GM19239 (cell line): ENCODE measurements around the gene HERPUD2.
"Not testable (repeated sequence)": the region's sequence is repeated elsewhere in the genome, so short reads cannot be mapped to it uniquely, and the experiment has no call there.

Source experiments
- DNase-seq: peaks from one replicate; pipeline ENCODE4 v3.0.0; 2011; ENCODE audit warnings: low spot score; ENCODE audit not compliant: insufficient read length
- FAIRE-seq: peaks from 2 replicates; lab custom pipeline; 2011; peaks lifted over from hg19 to GRCh38; lab: Jason Lieb, UNC

Gene HERPUD2

DNA sequence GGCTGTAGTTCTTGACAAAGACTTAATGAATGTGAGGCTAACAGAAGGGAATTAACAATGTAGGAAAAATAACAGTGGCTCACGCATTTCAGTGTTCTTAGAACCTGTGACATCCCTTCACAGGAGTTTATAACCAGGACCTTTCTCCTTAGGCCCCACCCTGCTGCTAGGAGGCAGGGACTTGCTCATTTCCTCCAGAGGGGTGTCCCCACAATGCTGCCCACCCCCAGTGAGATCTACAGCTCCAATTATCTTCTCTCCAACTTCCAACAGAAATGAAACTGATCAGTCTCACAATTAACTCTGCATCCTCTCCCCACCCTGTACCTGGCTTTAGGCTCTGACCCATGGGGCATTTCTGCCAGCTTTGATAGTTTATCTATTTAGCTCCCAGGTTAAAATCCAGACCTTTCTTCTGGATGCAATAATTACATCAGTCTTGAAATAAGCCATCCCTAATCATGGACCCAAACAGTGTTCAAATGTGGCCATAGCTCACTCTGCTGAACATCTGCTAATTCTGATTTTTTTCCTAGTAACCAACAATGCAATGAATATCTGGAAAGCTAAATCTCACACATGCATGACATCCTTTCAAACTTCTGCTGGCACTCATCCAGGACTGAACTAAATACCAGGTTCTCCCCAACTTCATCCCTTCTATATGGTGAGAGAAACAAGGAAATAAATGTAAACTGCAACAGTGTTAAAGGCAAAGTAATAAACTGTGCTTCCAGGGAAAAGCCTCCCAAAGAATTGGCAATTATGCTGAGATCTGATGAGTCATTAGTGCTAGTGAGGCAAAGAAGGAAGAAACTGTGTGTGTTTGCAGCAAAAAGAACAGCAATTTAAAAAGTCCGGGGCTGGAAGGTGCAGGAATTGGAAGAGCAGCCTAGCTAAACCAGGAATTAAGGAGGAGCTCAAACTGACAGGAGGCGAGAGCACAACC, 64.6 kb downstream of the HERPUD2 start:
- FAIRE-seq (no peak), DNase-seq (no peak)

DNA sequence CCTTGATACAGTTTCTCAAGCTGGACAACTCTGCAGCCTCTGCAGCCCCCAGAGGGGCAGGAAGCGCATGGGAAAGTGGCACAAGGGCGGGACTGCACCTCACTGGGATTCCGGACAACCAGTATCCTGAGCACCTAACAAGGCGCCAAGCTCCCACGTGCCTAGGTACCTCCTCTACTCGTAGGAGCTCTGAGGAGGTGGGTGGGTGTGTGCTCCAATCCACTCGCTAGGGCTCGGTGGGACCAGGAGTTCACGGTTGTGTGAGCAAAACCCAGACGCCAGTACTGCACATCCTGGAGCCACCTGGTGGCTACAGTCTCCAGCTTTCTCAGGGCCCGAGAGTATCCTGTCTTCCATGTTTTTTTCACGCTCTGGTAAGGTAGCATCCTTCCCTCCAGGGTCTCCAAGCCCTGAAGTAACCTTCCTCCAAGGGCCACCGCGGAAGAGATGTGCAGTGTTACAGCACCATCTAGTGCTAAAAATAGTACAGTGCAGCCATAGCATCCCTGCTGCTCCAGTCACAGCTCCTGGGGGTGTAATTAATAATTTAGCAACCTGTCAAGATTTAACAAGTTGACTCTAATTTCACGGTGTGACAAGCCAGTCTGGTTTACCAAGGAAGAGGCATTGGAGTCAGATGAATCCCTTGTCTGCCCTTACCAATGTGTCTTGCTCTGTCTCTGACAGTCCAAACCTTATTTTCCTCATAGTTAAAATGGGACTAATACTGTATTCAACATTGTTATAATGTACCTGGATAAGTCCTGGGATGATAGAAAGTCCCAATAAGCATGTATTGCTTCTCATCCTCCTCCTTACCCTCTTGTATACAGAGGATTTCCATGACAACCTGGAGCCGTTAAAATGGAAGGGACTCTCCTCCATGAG, 70.4 kb downstream of the HERPUD2 start:
- peak; percentile 44 for DNase-seq
- no peak for FAIRE-seq

DNA sequence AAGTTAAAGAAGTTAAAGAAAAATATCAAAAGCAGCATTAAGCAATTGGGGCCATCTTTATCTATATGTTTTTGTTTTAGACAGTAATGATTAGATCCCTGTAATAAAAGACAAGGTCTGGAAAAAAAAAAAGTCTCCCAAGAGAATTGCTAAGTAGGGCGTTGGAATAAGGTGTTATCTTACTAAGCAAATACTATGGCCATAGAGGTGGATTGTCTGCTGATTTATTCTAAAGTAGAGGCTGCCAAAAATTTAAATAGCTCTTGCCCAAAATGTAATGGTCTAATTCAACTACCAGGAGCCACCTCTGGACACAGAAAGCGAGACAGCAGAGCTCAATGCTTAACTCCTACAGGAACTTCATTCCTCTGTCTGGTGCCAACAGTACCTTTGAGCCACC, 71.6 kb downstream of the HERPUD2 start:
- peak; percentile 60 for FAIRE-seq
- no peak for DNase-seq

DNA sequence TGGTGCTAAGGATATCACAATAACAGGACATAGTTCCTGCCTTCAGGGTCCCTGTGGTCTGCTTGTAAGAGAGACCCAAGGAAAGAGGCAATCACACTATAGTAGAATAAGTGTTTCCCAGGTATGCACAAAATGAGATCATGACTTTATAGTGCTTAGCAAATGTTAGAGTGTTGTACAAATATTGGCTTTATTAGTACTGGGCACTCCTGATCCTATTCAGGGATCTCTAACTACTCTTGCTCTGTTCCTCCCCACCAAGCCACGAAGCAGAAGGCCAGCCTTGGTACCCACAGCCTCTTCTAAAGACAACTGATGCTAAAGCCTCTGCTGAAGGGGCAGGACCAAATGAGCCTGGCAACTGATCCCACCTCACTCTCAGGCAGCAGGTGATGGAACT, 75.1 kb downstream of the HERPUD2 start:
- FAIRE-seq (no peak), DNase-seq (no peak)

DNA sequence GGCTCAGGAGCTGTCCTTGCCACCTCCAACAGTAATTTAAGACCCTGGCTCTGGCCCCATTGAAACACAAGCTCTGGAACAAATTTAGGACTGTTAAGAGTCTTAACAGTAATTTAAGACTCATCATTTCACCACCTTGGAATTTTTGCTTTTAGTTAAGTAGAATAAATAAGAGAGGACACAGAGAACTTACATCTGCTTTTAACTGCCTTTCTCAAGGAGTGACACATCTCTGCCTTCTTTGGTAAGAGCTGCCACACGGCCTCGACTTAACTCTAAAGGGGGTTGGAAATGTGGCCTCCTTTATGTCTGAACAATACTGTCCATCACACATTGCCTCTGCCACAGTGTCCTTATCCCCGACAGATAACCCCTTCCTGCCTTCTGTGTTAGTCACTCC, 77.9 kb downstream of the HERPUD2 start:
- FAIRE-seq, result no peak
- no peak for DNase-seq

DNA sequence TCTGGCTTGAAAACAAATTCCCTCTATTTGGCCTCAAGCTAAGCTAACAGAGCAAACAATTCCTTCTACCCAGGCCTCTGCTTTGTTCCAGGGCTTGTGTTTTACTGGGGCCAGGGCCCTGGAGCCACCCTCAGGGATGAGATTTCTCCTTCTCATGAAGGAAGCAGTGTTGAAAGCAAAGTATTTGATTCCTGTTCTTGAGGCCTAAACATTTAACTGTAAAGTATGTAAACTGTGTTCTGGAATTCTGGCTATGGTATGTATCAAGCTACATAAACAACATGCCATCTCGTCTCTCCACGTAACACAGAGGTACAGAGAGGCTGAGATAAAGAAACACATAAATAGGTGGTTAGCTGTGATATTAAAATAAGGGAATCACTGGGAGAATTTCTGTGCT, 81.8 kb downstream of the HERPUD2 start:
- FAIRE-seq (no peak), DNase-seq (no peak)

DNA sequence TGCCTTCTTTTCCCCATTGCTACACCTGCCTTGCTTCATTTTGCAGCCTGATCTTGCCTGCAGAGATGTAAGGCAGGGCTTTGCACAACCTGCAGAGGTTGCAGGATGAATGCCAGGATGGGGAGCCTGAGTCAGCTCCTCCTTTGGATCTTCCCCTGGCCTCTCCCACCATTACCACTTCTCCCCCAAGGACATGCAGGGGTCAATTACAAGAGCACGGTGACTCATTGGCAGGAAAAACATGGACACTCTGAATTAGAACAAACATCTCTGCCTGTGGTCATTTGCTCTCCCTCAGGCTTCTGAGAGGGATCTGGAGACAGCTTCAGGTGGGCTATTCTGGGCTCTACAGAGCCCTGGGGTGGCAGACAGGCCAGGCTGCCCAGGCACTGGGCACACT, 89.2 kb downstream of the HERPUD2 start:
- FAIRE-seq, result no peak

DNA sequence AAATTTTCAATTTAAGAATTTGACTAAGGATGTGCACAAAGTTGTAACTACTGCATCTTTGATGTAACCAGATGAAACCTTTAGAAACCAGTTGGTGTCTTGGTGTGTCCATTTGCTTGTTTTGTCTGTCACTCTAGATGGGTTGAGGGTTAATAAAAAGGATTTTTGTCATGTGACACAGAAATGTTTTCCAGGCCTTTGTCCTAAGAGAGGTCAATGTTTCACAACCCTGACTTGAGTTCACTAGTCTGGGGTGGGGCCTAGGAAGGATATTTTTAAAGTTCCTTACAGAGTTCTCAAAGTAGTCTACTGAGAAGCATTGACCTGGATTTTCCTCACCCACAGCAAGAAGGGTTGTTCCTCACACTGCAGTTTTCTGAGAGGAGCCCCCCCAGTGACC, 90.3 kb downstream of the HERPUD2 start:
- no peak for DNase-seq
- no peak for FAIRE-seq

More for the DNA sequence above, 89.2 kb downstream of the HERPUD2 start:
- DNase-seq, result no peak

DNA sequence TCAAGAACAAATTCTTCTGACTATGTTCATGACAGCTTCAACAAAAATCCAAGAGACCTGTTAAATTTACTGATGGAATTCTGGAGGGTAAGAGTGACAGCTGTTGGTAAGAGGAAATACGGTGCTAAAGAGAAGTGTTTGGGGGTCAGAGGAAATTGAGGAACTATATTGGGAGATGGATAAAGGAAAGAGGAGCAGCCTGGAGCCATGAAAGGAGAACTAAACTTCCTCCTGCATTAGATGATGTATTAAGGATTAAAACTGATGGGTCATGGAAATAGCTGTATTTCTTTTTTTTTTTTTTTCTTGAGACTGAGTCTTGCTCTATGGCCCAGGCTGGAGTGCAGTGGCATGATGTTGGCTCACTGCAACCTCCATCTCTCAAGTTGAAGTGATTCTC, 95.3 kb downstream of the HERPUD2 start:
- FAIRE-seq (no peak), DNase-seq (no peak)

DNA sequence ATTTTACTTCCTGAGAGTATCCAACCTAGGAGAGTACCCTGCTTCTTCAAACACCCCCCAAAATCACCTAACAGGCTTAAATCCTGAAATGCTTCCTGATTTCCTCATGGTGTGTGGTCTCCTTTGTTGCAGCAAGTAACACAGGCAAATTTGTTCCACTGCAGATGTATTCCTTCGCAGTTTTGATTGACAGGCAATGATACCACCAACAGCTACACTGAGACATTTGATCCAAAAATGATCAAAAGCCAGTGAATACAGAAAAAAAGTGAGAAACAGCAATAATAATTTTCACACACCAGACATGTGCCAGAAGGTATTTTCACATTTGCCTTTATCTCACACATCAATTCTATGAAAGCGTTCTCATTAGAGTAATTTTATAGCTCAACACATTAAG, 95.9 kb downstream of the HERPUD2 start:
- no peak for DNase-seq
- no peak for FAIRE-seq

DNA sequence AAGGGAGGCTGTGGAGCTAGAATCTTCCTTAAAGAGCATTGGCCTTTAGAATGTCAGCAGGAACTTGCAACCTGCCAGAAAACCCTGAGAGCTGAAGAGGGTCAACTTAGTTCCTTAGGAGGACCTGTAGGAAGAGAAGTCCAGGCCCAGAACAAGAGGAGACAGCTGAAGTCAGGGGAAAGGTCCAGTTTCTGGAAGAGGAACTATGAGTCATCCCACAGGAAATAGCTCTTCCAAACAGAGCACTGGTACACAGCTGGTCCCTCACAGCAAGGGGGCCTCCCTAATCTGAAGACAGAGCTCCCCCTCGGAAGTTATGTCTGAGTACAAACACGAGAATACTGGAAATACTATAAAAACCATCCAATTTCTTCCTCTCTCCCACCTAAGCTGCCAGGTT, 98.9 kb downstream of the HERPUD2 start:
- no peak for FAIRE-seq
- DNase-seq, result no peak

DNA sequence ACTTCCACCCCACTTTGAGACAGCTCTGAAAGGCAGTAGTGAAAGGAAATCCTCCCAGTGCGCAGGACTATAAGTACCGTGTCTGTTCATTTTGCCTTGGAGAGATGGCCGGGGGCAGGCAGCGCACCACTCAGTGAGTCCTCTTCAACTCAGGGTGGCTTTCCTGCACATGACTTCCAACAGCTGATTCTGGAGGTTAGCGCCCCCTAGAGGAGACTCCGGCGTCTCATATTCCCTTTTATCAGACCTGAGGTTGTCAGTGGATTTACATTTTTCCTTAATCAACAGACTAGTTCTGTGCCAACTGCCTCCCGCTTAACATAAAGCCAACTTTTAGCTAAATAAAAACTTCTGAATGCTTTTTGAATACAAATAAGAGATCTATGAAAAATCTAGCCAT, 101.0 kb downstream of the HERPUD2 start:
- DNase-seq (peak; percentile 9), FAIRE-seq (no peak)

DNA sequence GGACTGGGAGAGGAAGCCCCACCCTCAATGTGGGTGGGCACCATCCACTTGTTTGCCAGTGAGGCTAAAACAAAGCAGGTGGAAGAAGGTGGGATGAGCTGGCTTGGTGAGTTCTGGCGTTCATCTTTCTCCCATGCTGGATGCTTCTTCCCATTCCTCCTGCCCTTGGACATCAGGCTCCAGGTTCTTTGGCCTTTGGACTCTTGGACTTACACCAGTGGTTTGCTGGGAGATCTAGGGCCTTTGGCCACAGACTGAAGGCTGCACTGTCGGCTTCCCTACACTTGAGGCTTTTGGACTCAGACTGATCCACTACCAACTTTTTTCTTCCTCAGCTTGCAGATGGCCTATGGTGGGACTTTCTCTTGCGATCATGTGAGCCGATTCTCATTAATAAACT, 106.3 kb downstream of the HERPUD2 start:
- no peak for FAIRE-seq
- DNase-seq, result no peak

DNA sequence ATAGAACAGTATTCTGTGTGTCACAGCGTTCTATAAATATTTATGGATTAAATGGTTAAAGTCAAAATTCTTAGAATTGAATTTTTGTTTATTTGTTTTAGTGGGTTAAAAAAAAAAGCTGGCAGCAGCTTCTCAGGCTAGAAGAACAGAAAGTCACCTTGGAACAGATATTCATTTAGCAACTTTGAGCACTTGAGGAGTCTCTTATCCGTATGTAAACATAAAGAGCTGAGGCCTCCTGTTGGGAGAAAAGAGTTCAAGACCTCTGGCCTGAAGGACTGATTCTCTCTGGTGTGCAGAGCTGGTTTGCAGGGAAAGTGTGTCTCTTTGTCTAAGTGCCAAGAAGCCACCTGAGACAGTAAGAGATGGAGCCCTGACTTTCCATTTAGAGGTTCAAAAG, 109.9 kb downstream of the HERPUD2 start:
- FAIRE-seq, result no peak
- DNase-seq, result no peak

DNA sequence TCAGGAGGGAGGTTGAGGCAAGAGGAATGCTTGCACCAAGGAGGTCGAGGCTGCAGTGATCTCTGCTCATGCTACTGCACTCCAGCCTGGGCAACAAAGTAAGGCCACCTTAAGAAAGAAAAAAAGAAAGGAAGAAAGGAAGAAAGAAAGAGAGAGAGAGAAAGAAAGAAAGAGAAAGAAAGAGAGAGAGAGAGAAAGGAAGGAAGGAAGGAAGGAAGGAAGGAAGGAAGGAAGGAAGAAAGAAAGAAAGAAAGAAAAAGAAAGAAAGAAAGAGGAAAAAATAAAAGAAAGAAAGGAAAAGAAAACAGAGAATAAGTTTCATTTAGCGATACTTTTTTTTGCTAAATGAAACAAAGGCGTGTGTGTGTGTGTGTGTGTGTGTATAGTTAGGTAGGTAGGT, 110.4 kb downstream of the HERPUD2 start:
- DNase-seq, FAIRE-seq: not testable (repeated sequence)
